ENCODE results near the gene AGBL3.

DNA sequence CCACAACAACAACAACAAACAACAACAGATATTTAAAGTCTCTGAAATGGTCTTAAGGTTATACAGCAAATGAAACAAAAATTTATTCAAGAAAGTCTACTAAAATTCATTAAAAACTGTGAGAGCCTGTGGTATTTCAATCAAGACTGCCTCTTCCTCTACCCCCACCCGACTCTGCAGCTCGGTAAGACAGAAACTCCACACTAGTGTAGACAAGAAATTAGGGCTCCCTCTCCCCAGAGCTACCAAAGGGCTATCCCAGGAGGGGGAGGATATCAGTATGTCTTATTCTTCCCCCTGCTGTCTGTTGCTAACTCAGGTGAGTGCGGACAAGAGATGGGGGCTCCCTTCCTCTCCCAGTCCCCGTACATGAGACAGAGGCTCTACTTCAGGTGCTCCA lies 90.6 kb downstream of the AGBL3 start:
- TF ChIP-seq, protein P1, sequence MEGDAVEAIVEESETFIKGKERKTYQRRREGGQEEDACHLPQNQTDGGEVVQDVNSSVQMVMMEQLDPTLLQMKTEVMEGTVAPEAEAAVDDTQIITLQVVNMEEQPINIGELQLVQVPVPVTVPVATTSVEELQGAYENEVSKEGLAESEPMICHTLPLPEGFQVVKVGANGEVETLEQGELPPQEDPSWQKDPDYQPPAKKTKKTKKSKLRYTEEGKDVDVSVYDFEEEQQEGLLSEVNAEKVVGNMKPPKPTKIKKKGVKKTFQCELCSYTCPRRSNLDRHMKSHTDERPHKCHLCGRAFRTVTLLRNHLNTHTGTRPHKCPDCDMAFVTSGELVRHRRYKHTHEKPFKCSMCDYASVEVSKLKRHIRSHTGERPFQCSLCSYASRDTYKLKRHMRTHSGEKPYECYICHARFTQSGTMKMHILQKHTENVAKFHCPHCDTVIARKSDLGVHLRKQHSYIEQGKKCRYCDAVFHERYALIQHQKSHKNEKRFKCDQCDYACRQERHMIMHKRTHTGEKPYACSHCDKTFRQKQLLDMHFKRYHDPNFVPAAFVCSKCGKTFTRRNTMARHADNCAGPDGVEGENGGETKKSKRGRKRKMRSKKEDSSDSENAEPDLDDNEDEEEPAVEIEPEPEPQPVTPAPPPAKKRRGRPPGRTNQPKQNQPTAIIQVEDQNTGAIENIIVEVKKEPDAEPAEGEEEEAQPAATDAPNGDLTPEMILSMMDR (IDR thresholded peaks at IDR 0.05), result no peak
- TF ChIP-seq RAD21 (conservative IDR thresholded peaks at IDR 0.05 in 1 of 2, IDR thresholded peaks at IDR 0.05 in 1 of 2), result no peak
- TF ChIP-seq POLR2A (IDR thresholded peaks at IDR 0.05; ENCODE audit: low read length), result no peak
- TF ChIP-seq CEBPB (IDR thresholded peaks at IDR 0.05), result no peak
- TF ChIP-seq, protein P2, sequence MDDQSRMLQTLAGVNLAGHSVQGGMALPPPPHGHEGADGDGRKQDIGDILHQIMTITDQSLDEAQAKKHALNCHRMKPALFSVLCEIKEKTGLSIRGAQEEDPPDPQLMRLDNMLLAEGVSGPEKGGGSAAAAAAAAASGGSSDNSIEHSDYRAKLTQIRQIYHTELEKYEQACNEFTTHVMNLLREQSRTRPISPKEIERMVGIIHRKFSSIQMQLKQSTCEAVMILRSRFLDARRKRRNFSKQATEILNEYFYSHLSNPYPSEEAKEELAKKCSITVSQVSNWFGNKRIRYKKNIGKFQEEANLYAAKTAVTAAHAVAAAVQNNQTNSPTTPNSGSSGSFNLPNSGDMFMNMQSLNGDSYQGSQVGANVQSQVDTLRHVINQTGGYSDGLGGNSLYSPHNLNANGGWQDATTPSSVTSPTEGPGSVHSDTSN (IDR thresholded peaks at IDR 0.05), result no peak
- TF ChIP-seq, protein P3, sequence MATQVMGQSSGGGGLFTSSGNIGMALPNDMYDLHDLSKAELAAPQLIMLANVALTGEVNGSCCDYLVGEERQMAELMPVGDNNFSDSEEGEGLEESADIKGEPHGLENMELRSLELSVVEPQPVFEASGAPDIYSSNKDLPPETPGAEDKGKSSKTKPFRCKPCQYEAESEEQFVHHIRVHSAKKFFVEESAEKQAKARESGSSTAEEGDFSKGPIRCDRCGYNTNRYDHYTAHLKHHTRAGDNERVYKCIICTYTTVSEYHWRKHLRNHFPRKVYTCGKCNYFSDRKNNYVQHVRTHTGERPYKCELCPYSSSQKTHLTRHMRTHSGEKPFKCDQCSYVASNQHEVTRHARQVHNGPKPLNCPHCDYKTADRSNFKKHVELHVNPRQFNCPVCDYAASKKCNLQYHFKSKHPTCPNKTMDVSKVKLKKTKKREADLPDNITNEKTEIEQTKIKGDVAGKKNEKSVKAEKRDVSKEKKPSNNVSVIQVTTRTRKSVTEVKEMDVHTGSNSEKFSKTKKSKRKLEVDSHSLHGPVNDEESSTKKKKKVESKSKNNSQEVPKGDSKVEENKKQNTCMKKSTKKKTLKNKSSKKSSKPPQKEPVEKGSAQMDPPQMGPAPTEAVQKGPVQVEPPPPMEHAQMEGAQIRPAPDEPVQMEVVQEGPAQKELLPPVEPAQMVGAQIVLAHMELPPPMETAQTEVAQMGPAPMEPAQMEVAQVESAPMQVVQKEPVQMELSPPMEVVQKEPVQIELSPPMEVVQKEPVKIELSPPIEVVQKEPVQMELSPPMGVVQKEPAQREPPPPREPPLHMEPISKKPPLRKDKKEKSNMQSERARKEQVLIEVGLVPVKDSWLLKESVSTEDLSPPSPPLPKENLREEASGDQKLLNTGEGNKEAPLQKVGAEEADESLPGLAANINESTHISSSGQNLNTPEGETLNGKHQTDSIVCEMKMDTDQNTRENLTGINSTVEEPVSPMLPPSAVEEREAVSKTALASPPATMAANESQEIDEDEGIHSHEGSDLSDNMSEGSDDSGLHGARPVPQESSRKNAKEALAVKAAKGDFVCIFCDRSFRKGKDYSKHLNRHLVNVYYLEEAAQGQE (IDR thresholded peaks at IDR 0.05), result no peak
- TF ChIP-seq EP300 (IDR thresholded peaks at IDR 0.05), result no peak
- TF ChIP-seq, protein P4, sequence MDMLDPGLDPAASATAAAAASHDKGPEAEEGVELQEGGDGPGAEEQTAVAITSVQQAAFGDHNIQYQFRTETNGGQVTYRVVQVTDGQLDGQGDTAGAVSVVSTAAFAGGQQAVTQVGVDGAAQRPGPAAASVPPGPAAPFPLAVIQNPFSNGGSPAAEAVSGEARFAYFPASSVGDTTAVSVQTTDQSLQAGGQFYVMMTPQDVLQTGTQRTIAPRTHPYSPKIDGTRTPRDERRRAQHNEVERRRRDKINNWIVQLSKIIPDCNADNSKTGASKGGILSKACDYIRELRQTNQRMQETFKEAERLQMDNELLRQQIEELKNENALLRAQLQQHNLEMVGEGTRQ (IDR thresholded peaks at IDR 0.05), result no peak
- no peak for TF ChIP-seq CBX2 (IDR thresholded peaks at IDR 0.05; ENCODE audit: borderline replicate concordance, low read depth)
- TF ChIP-seq MYC (IDR thresholded peaks at IDR 0.05; ENCODE audit: borderline replicate concordance, low read length), result no peak
- no peak for TF ChIP-seq RCOR1 (IDR thresholded peaks at IDR 0.05; ENCODE audit: low read depth, low read length)
- TF ChIP-seq, protein P5, sequence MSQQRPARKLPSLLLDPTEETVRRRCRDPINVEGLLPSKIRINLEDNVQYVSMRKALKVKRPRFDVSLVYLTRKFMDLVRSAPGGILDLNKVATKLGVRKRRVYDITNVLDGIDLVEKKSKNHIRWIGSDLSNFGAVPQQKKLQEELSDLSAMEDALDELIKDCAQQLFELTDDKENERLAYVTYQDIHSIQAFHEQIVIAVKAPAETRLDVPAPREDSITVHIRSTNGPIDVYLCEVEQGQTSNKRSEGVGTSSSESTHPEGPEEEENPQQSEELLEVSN (IDR thresholded peaks at IDR 0.05; ENCODE audit: borderline replicate concordance, low read depth), result no peak
